Measurements from ENCODE around the gene RPL5. TPM values are rescaled to one million over a fixed set of nuclear protein-coding genes. Genes with fewer than 3 reads are reported as not detected.
A peak's percentile ranks its signal among the peaks of the same experiment; 100 is the strongest.

RPL5 gene
- polyA plus RNA-seq, 3 donors = 921 to 1,114 (median 953) TPM

- Histone ChIP-seq H3K9me3 (replicated peaks in 1 of 2; ENCODE audit: control insufficient read depth in 1 of 2, insufficient read depth in 1 of 2, low read length in 2 of 2) (no peaks in the 10 kb centered on the region), H2AFZ (ENCODE audit: insufficient read depth, low read depth, low read length, poor library complexity, severe bottlenecking) (no peak overlapping the region), H3K79me2 (ENCODE audit: insufficient read depth, low read length) (no peaks in the 10 kb centered on the region), H3K4me2 (replicated peaks; ENCODE audit: extremely low read depth, low read length, poor library complexity, severe bottlenecking) (no peak overlapping the region), H3K4me1 (ENCODE audit: control insufficient read depth in 1 of 2, insufficient read depth in 2 of 2, low read length in 2 of 2) (peaks cover 0 to 6% of the 10 kb centered on the region in 2 donors), H3K27ac (ENCODE audit: low read depth in 1 of 2, low read length in 2 of 2) (no peak overlapping the region), H4K20me1 (ENCODE audit: insufficient read depth, low read length) (no peaks in the 10 kb centered on the region), H3K27me3 (ENCODE audit: control insufficient read depth in 2 of 2, insufficient read depth in 2 of 2, low read length in 2 of 2) (no peaks in the 10 kb centered on the region), H3K9ac (ENCODE audit: insufficient read depth, low read length, poor library complexity, severe bottlenecking) (no peak overlapping the region), H3K36me3 (replicated peaks in 1 of 2; ENCODE audit: control insufficient read depth in 1 of 2, insufficient read depth in 2 of 2, low read length in 2 of 2) (no peaks in the 10 kb centered on the region), H3K4me3 (replicated peaks in 1 of 3; ENCODE audit: low read depth in 2 of 3, low read length in 3 of 3) (no peak overlapping the region)
- H3K27me3 Mint-ChIP-seq (ENCODE audit: low read depth in 3 of 3) = peaks cover 0 to 5% (median 4%) of the 10 kb centered on the region in 3 donors
- 89% methylated on average over 3 of the region's 7 CpGs for WGBS (ENCODE audit: insufficient coverage)
- no peak for TF ChIP-seq CTCF (IDR thresholded peaks at IDR 0.05)
- no peak overlapping the region for H3K27ac Mint-ChIP-seq
- H3K9me3 Mint-ChIP-seq = peaks cover 0 to 4% (median 1%) of the 10 kb centered on the region in 7 donors
- H3K4me1 Mint-ChIP-seq = peaks cover 5% of the 10 kb centered on the region
- DNase-seq = no peak
- H3K36me3 Mint-ChIP-seq = no peaks in the 10 kb centered on the region
- intact Hi-C loops (cut with micrococcal nuclease) = no loop called here
- no peak overlapping the region for H3K4me3 Mint-ChIP-seq
Observed at GRCh38 chr1:92803140-92803887, 28.5 kb upstream of the RPL5 start.

- no peak overlapping the region for H3K27ac ChIP-seq (ENCODE audit: low read depth in 1 of 2, low read length in 2 of 2)
- Mint-ChIP-seq H3K36me3 (no peaks in the 10 kb centered on the region), H3K9me3 (peaks cover 0 to 4% (median 1%) of the 10 kb centered on the region in 7 donors), H3K4me3 (peak overlapping the region in 1 of 2 donors; percentile 61), H3K27ac (no peak overlapping the region), H3K27me3 (ENCODE audit: low read depth in 3 of 3) (peaks cover 0 to 5% (median 4%) of the 10 kb centered on the region in 3 donors), H3K4me1 (peaks cover 5% of the 10 kb centered on the region)
- no peaks in the 10 kb centered on the region for H3K79me2 ChIP-seq (ENCODE audit: insufficient read depth, low read length)
- 34% methylated on average over 7 of the region's 7 CpGs for WGBS (ENCODE audit: insufficient coverage)
- peak; percentile 35 to 62 (median 57) for DNase-seq
- H3K36me3 ChIP-seq (replicated peaks in 1 of 2; ENCODE audit: control insufficient read depth in 1 of 2, insufficient read depth in 2 of 2, low read length in 2 of 2) = no peaks in the 10 kb centered on the region
- TF ChIP-seq CTCF (IDR thresholded peaks at IDR 0.05) = no peak
- no peak overlapping the region for H3K4me3 ChIP-seq (replicated peaks in 1 of 3; ENCODE audit: low read depth in 2 of 3, low read length in 3 of 3)
- peak overlapping the region; percentile 11 for H2AFZ ChIP-seq (ENCODE audit: insufficient read depth, low read depth, low read length, poor library complexity, severe bottlenecking)
- H3K4me2 ChIP-seq (replicated peaks; ENCODE audit: extremely low read depth, low read length, poor library complexity, severe bottlenecking) = peak overlapping the region; percentile 31
- intact Hi-C loops (cut with micrococcal nuclease) = no loop called here
- H3K9me3 ChIP-seq (replicated peaks in 1 of 2; ENCODE audit: control insufficient read depth in 1 of 2, insufficient read depth in 1 of 2, low read length in 2 of 2) = no peaks in the 10 kb centered on the region
- peaks cover 0 to 6% of the 10 kb centered on the region in 2 donors for H3K4me1 ChIP-seq (ENCODE audit: control insufficient read depth in 1 of 2, insufficient read depth in 2 of 2, low read length in 2 of 2)
- H3K27me3 ChIP-seq (ENCODE audit: control insufficient read depth in 2 of 2, insufficient read depth in 2 of 2, low read length in 2 of 2) = no peaks in the 10 kb centered on the region
- H4K20me1 ChIP-seq (ENCODE audit: insufficient read depth, low read length) = no peaks in the 10 kb centered on the region
- H3K9ac ChIP-seq (ENCODE audit: insufficient read depth, low read length, poor library complexity, severe bottlenecking) = no peak overlapping the region
Observed at GRCh38 chr1:92804721-92805201, 27.1 kb upstream of the RPL5 start.

Data from CD14-positive monocyte (primary cell).